ENCODE data around the gene BMPR1A. TPM values are rescaled to one million over a fixed set of nuclear protein-coding genes. Genes with fewer than 3 reads are reported as not detected.

BMPR1A gene
- total RNA-seq, 4 donors from 2014 or later: 29.3 to 45.2 (median 38.0) TPM

DNA sequence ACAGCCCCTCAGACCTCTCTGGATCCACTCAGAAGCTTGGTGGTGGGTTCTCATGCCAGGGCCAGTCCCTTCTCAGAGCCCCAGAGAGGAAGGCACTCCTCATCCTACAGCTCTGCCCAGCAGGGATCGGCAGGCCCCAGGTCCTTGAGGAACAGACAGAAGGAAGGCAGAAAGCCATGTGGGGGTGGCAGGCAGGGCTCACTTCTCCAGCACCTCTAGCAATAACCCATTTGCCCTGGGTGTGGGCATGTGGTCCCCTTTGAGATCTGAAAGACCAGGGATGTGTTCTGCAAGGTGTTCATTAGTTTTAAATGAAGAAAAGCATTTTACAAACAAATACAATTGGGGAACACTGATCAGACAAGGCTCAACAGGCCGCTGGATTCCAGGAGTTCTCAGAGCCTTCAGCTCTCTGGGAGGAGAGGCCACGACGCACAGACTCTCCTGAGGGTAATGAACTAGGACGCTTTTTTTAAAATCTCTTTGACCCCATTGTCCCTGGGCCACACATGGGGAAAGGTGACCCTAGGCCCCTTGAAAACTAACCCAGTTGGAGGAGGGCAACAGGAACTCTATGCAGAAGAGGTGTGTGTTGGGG is 47.5 kb upstream of the BMPR1A start:
- WGBS, 2 donors (ENCODE audit: low coverage in 1 of 2): 84 to 87% methylated on average over 4 to 5 of the region's 5 CpGs
- H3K36me3 ChIP-seq: no peaks in the 10 kb centered on the region
- no peaks in the 10 kb centered on the region for H3K27me3 ChIP-seq
- peaks cover 8 to 15% (median 13%) of the 10 kb centered on the region in 4 donors for H3K4me1 ChIP-seq
- peak overlapping the region in 2 of 4 donors; percentile 97 for H3K27ac ChIP-seq
- no peaks in the 10 kb centered on the region for H3K9me3 ChIP-seq
- DNase-seq: no peak
- TF ChIP-seq POLR2AphosphoS5 (IDR thresholded peaks at IDR 0.05) (no peak), POLR2A (IDR thresholded peaks at IDR 0.05) (no peak), EP300 (IDR thresholded peaks at IDR 0.05; ENCODE audit: low read depth) (no peak)
- TF ChIP-seq, protein P1, sequence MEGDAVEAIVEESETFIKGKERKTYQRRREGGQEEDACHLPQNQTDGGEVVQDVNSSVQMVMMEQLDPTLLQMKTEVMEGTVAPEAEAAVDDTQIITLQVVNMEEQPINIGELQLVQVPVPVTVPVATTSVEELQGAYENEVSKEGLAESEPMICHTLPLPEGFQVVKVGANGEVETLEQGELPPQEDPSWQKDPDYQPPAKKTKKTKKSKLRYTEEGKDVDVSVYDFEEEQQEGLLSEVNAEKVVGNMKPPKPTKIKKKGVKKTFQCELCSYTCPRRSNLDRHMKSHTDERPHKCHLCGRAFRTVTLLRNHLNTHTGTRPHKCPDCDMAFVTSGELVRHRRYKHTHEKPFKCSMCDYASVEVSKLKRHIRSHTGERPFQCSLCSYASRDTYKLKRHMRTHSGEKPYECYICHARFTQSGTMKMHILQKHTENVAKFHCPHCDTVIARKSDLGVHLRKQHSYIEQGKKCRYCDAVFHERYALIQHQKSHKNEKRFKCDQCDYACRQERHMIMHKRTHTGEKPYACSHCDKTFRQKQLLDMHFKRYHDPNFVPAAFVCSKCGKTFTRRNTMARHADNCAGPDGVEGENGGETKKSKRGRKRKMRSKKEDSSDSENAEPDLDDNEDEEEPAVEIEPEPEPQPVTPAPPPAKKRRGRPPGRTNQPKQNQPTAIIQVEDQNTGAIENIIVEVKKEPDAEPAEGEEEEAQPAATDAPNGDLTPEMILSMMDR (IDR thresholded peaks at IDR 0.05): no peak
- intact Hi-C loops (cut with DNase I; ENCODE audit: low total_unique reads) (no loop called here), in situ Hi-C loops (cut with MboI; ENCODE audit: low pct_ligation_motif_present in 1 of 4, low pct_unique_long_range_greater_than_20kb in 1 of 4, low sequenced_read_pairs in 3 of 4) (loop anchor here in 2 of 4 donors (5.0 to 10.0 kb wide), 2 partner anchors 193 to 196 kb away; no protein-coding TSS in a partner anchor)
- no peak overlapping the region for H3K4me3 ChIP-seq

DNA sequence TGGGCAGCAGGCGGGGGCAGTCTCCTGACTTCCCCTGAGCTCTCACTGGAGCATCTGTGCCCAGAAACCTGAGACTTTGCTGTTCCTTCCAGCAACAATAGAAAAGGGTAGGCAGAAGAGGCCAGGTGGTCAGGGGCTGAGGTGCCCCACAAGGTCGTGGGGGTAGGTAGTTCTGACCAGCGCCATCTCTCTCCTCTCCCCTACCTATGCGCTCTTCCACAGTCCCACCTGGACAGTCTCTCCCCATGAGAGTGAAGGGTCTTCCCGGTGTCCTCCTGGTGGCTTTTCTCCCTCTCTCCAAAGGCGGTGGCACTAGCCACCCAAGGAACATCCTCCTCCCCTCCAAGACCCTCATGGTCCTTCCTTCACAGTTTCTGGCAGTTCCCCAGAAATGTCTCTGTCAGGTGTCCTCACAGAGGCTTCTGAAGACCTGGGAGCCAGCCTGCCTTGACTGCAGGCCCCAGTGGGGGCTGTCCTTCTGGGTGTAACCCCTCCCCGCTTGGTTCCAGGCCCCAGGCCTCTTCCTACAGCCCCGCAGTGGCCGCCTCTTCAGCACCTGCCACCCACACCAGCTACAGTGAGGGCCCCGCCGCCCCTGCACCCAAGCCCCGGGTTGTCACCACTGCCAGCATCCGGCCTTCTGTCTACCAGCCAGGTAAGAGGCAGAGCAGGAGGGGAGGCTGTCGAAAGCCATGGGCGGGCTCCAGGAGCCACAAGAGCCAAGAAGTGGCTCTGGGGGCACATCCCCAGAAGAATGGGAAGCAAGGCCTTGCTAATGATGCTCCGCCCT is 46.8 kb upstream of the BMPR1A start:
- intact Hi-C loops (cut with DNase I; ENCODE audit: low total_unique reads): loop anchor here (2.0 to 5.0 kb wide), 2 partner anchors 48 to 191 kb away; partner anchors contain the start of gene BMPR1A
- Histone ChIP-seq H3K4me3 (no peak overlapping the region), H3K27me3 (no peaks in the 10 kb centered on the region), H3K27ac (peak overlapping the region; percentile 93 to 98 (median 97)), H3K36me3 (no peaks in the 10 kb centered on the region), H3K9me3 (no peaks in the 10 kb centered on the region), H3K4me1 (peaks cover 8 to 15% (median 13%) of the 10 kb centered on the region in 4 donors)
- in situ Hi-C loops (cut with MboI; ENCODE audit: low pct_ligation_motif_present in 1 of 4, low pct_unique_long_range_greater_than_20kb in 1 of 4, low sequenced_read_pairs in 3 of 4): loop anchor here in 2 of 4 donors (5.0 to 10.0 kb wide), 2 partner anchors 193 to 195 kb away; no protein-coding TSS in a partner anchor
- 91% methylated on average over 14 of the region's 16 CpGs; no CpG with 5 or more reads in 1 of the 2 donors for WGBS, 2 donors (ENCODE audit: low coverage in 1 of 2)
- no peak for DNase-seq
- no peak for TF ChIP-seq POLR2AphosphoS5 (IDR thresholded peaks at IDR 0.05)
- TF ChIP-seq EP300 (IDR thresholded peaks at IDR 0.05; ENCODE audit: low read depth): no peak
- TF ChIP-seq, protein P1 (IDR thresholded peaks at IDR 0.05): no peak
- no peak for TF ChIP-seq POLR2A (IDR thresholded peaks at IDR 0.05)

DNA sequence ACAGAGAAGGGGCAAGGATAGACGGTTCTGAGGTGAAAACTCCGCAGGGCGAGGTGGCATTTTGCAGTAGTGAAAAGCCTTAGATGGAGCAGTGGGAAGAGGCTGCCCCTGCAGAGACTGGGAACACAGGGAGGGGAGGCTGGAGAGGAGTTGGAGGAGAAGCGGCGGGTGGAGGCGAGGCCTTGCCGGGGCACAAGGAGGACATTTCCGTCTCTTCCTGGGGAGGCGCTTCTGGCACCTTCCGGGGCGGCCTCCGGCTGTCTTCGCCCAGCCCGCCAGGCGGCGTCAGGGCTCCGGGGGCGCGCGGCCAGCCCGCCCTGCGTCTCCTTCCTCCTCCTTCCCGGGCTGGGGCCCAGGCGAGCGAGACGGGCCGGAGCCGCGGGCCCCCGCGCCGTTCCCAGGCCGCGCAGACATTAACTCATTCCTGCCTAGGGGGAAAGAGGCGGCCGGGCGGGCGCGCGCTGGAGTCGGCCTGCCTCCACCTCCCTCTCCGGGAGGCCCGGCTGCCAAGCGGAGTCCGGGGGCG is 45.4 kb upstream of the BMPR1A start:
- 15% methylated on average over 14 of the region's 46 CpGs; no CpG with 5 or more reads in 1 of the 2 donors for WGBS, 2 donors (ENCODE audit: low coverage in 1 of 2)
- no peaks in the 10 kb centered on the region for H3K27me3 ChIP-seq
- TF ChIP-seq, protein P1 (IDR thresholded peaks at IDR 0.05): peak; percentile 76 to 97 (median 82)
- TF ChIP-seq POLR2AphosphoS5 (IDR thresholded peaks at IDR 0.05) (peak; percentile 55 to 79 (median 77)), EP300 (IDR thresholded peaks at IDR 0.05; ENCODE audit: low read depth) (no peak), POLR2A (IDR thresholded peaks at IDR 0.05) (peak; percentile 71)
- H3K27ac ChIP-seq: peak overlapping the region; percentile 93 to 98 (median 97)
- intact Hi-C loops (cut with DNase I; ENCODE audit: low total_unique reads) (loop anchor here (2.0 to 5.0 kb wide), 2 partner anchors 46 to 190 kb away; partner anchors contain the start of gene BMPR1A), in situ Hi-C loops (cut with MboI; ENCODE audit: low pct_ligation_motif_present in 1 of 4, low pct_unique_long_range_greater_than_20kb in 1 of 4, low sequenced_read_pairs in 3 of 4) (no loop called here)
- peaks cover 8 to 15% (median 13%) of the 10 kb centered on the region in 4 donors for H3K4me1 ChIP-seq
- H3K9me3 ChIP-seq: no peaks in the 10 kb centered on the region
- peak overlapping the region; percentile 63 to 89 (median 77) for H3K4me3 ChIP-seq
- no peaks in the 10 kb centered on the region for H3K36me3 ChIP-seq
- DNase-seq: peak; percentile 91
